ENCODE data around the gene DCAF6.
"Not testable (repeated sequence)": the region's sequence is repeated elsewhere in the genome, so short reads cannot be mapped to it uniquely, and the experiment has no call there.

DCAF6 gene

DNA sequence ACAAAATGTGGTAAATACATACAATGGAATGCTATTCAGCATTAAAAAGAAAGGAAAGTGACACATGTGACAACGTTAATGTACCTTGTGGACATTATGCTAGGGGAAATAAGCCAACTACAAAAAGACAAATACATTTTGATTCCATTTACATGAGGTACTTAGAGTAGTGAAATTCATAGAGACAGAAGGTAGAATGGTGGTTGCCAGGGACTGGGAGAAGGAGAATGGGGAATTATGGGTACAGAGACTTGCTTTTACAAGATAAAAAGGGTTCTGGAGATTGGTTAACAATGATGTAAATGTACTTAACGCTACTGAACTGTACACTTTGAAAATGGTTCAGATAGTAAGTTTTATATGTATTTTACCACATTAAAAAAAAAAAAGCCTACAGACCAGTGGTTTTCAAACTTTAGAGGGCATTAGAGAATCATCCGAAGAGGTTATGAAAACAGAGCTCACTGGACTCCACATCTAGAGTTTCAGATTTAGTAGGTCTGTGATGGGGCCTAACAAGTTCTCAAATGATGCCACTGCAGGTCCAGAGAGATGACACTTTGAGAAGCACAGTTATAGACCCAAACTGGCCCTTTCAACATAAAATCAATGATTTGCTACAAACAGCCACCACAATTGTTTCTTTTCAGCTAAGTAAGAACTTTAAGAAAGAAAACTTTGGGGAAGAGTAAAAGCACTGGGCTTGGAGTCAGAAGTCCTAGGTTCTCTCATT lies 13.0 kb upstream of the DCAF6 start:
- no peak for DNase-seq (ENCODE audit: low spot score)

DNA sequence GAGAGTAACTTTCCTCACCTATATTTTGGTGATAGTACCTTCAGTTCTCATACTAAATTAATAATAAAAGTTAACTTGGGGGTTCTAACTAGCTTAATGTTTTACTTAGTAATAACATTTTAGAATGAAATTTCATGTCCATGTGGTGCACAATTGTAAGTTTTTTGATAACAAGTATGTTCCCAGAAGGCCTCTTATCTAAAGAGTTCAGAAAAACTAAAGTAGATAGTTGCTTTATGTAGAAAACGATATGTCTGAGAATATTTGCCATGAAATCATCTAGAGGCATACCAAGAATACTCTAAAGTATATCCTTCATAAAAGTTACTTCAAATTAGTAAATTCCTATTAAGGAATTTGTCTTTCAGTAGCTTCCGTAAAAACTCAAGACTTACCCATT lies 12.4 kb upstream of the DCAF6 start:
- DNase-seq (ENCODE audit: low spot score): no peak

DNA sequence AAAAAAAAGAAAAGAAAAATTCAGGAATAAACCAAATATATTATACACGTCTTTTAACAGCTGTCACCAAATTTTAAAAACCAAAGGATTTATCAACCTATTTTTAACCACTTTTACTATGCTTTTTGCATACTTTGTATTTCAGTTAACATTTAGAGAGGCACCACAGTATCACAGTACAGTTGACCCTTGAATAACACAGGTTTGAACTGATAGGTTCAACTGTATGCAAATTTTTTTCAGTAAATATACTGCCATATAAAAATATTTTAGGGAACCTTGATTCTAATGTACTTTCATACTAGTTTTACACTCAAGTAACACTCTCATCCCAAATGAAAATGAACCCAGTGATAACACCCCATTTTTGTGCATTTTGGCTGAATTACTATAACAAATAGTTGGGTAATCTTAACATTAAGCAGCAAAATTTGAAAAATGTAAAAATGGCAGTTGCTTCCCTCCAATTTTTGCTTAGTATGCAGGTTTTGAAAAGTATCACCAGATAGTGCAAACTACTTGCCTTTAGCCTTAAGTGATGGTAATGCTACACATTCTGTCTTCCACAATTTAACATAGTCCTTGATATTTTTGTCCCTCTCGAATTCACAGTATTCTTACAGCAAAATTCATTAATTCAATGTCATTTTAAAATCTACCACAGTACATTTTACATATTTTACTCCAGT lies 11.8 kb upstream of the DCAF6 start:
- no peak for DNase-seq (ENCODE audit: low spot score)

DNA sequence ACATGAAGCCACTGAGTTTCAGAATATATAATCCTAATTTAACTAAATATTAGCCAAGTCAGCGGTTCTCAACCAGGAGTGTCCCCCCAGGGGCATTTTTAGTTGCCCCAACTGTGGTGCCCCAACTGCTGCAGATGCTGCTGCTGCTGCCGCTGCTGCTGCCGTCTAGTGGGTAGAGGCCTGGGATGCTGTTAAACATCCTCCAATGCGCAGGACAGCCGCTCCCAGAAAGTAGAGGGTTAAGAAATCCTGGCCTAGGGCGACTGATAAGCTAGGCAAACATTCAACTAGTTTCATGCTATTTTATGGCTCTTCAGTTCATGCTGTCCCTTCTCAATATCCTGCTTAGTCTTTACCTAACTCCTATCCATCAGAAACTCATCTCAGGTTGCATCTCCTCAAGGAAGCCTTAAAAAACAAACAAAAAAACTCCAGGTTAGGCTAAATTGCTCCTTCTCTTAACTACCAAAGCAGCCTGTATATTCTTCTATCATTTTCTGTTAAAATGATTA lies 9.9 kb upstream of the DCAF6 start:
- no peak for DNase-seq (ENCODE audit: low spot score)

DNA sequence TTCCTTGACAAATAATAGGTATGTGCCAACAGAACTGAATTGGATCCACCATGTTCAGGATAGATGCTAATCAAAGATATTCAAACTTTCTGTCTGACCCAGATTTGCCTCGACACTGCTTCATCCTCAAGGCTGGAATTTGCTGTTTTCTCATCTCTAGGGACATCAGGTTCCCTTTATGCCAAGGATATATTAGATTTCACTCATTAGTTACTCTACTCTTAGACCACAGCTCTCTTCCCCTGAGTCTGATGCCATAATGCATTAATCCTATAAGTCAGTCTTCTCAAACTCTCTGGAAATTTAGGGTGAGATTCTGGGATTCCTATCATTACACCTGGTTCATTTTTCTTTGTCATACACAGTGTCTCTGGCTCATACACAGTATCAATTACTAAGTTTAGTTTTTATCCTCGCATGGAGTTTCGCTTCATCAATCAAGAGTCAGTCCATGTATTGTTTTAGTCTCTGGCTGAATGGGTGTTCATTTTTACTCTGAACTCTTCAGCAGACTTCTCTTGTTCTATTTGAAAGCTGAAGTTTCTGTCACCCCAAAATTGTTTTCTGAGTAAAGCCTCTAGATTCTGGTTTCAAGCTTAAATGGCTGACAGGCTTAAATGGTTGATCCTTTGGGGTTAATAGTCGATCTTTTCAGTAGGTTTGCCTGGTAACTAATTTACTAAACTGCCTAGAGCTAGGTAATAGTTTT lies 9.3 kb upstream of the DCAF6 start:
- no peak for DNase-seq (ENCODE audit: low spot score)

DNA sequence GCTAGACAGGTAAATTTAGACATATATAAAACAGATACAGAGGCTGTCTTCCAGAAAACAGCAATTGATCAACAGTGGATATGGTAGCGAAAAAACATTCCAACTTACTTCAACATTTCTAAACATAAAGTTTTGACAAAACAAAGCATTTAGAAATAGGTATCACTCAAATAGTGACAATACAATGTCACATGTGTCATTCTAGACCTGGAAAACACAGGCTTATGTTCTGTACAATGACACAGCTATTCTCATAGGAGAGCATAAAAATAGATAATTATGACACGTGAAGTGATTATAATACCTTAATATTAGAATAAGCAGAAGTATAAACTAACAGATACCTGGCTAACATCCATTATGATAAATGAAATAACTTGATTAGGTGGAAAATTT lies 8.0 kb upstream of the DCAF6 start:
- DNase-seq (ENCODE audit: low spot score): no peak

DNA sequence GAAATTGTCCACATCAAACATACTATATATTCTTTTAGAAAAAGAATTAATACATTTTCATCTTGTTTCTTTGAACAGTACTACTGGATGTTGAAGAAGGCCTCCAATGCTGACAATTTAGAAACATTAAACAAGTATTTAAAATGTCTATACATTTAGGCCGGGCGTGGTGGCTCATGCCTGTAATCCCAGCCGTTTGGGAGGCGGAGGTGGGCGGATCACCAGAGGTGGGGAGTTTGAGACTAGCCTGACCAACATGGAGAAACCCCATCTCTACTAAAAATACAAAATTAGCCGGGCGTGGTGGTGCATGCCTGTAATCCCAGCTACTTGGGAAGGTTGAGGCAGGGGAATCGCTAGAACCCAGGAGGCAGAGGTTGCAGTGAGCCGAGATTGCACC lies 7.6 kb upstream of the DCAF6 start:
- DNase-seq (ENCODE audit: low spot score): not testable (repeated sequence)

DNA sequence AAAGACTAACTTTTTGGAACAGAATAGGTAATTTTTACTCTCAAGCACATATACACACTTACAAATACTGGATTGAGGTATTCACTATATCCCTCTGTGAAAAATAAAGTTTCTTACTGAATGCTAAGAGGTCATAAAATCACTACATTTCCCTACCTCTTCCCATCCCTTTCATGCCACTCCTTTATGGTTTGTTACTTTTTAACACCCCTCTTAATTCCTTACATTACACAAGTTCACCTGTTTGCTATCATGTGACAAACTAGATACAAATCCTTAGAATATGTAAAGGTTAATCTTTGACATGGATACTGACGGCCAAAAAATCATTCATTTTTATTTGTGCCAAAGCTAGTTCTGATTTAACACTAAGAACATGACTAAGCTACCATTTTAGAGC lies 6.8 kb upstream of the DCAF6 start:
- DNase-seq (ENCODE audit: low spot score): no peak

DNA sequence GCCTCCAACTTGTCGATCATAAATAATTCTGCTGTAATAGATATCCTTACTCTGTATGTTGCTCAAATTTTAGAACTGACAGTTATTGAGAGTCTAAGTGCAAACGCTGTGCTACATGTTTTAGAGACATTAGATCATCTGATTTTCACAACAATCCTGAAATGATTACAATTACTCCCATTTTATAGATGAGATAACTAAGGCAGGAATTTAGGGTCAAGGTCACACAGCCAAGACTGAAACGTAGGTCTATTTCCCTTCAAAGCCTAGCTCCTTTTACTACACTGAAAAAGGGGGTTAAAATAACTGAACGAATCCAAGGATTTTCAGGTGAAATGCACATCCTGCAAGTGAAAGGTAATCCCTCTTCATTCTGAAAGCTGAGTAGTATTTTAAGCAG lies 2.7 kb upstream of the DCAF6 start:
- no peak for DNase-seq (ENCODE audit: low spot score)

DNA sequence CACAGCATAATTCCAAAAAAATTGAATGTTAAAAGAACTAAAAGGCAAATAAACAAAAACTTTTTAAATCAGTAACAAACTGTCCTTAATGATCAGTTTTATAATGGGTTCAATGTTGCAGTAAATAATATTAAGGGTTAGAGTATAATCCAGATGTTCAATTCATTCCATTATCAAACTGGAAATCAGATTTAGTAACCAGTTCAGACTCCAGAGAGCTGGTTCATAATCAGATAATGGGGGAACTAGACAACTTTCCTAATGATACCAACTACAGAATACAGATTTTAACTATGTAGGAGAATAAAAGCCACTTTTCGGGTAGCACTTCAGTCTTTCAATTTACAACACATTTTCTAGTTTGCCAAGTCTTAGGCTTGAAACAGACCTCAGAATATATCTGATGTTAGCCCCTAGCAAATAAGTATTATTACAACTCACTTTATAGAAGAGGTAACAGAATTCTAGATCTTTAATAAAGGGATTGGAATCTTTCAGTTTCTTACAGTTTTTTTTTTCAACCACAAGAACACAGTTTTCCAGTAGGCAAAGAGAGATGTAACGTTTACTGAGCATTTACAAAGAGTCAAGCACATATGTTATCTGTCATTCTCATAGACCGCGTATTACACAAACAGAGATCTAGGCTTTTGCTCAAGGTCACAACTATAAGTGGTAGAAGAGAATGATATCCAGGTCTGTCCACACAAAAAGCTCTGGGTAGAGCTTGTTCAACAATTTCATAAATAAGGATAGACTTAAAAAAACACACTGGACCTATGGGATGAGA lies 1.9 kb upstream of the DCAF6 start:
- no peak for DNase-seq (ENCODE audit: low spot score)

DNA sequence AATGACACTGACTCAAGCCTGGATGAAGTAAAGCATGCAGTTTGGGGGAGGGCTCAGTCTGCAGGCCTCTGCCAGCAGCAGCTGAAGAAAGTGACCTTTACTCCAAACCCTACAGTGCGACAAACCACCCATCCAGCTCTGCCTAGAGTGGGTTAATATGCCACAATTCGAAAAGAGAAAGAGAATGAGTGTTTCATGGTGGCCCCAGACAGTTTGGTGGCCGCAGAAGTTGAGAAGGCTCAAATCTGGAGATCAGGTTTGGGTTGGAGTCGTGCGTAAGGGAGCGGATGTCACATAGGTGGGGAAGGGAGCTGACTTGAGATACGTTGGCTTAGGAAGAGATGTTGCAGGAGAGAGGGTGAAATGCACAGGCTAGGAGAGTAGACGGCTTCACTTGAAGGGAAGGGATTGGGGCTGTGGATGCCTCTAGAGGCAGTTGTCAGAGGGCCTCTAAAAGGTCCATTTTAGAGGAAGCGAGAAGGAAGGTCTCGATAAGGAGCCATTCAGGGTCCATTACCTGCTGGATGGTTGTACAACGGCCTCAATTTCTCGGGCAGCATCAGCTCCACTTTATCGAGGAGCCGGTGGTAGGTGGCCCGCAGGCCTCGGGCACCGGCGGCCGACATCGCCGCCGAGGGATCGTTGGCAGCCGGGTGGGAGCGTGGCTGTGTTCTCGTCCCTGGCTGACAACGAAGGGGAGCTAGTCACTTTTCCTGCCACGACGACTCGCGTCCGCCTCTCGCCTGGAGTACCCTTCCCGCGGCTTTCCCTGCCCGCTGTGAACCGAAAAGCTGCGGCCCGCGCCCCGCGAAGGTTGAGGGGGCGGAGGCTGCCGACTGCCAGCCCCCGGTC lies 1.0 kb upstream of the DCAF6 start:
- DNase-seq (ENCODE audit: low spot score): peak; percentile 73

DNA sequence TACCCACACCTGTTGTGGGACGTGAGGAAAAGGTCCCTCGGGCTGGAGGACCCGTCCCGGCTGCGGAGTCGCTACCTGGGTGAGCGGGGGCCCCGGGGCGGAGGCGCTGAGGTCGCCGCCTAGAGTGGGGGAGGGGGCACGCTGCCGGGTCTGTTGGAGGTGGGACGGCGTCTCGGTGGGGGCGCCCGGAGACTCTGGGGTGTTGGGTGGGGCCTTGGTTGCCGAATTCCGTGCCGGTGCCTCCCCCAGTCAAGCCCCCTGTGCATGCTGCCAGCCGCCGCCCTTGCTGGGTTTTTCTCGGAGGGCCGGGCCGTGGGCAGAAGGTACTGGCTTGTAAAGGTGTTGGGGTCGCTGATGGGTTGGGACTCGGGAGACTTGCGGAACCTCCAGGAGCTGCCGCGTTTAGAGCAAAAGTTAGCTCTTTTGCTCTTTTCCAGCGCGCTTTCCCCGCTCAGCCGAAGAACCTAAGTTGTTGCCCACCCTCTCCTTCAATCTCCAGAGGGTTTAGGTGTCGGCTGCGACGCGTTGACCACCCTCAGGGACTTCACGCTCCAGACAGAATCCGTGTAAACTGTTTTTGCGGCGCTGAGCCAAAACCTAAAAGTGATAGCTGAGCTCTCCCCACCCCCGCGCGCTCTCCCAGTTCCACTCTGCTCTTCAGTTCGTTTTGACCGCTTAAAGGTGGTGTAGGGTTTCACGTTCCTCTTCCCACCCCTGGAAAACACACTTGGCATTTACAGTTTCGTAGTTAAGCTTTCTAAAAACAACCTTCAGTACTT lies 636 bp downstream of the DCAF6 start, which contains the start of gene MPC2:
Gene MPC2, minus strand, starts transcription at position 143 of the 779 bp plus-strand sequence. CDS start 1,231 bp downstream, outside the sequence.
- peak; percentile 77 for DNase-seq (ENCODE audit: low spot score)

DNA sequence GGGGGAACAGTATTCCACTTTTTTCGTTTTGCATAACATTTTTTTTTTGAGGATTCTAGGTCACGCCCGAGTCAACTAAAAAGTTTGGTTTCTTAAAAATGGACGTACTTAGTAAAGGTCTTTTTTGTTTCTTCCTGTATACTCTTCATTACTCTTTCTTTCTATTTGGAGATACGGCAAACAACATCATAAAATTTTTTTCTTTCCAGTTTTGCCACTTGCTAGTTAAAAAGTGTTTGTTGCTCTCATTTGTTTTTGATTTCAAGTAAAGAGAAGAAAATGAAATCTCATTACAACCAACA lies 1.2 kb downstream of the DCAF6 start:
- no peak for DNase-seq (ENCODE audit: low spot score)

DNA sequence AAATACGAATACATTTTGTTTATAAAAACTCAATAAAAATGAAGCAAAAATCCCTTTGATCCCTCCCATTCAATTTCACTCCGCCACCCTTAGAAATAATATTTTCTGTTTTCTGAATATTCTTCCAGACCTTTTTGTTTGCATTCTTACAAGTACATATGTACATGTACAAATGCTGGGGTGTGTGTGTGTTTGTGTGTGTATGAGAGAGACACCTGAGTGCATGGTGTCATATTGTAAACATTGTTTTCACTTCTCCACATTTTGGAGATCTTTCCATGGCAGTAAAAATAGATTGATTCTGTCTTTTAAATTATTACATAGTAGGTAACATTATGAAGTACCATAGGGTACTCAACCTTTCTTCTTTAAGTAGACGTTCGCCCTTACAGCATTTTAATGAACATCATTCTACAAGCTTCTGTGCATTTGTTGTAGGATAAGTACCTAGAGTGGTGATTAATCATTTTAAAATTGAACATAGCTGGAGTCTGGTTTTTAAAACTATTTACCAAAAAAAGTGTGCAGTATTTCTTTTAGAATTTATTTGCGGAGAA lies 1.7 kb downstream of the DCAF6 start:
- DNase-seq (ENCODE audit: low spot score): no peak

DNA sequence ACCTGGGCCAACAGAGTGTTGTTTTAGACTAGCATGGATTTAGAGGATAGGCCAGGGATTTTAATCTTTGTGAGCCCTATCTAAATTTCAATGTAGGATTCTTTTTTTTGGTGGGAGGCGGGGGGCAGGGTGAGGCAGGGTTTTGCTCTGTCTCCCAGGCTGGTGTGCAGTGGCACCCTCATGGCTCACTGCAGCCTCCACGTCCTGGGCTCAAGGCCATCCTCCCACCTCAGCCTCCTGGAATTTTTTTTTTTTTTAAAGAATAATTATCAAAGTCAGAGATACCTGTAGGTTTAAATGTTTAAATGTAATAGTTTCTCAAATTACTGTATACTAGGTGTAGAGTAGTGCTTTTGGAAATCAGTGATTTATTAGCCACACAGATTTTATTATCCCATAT lies 3.8 kb downstream of the DCAF6 start:
- DNase-seq (ENCODE audit: low spot score): no peak

DNA sequence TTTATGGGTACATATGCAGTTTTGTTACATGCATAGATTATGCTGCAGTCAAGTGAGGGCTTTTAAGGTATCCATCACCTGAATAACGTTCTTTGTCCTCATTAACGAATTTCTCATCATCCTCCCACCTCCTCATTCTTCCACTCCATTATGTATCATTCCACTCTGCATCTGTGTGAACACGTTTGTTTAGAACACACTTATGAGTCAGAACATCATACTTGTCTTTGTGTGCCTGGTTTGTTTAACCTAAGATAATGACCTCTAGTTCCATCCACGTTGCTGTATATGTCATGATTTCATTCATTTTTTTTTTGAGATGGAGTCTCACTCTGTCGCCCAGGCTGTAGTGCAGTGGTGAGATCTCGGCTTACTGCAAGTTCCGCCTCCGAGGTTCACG lies 7.1 kb downstream of the DCAF6 start:
- no peak for DNase-seq (ENCODE audit: low spot score)

DNA sequence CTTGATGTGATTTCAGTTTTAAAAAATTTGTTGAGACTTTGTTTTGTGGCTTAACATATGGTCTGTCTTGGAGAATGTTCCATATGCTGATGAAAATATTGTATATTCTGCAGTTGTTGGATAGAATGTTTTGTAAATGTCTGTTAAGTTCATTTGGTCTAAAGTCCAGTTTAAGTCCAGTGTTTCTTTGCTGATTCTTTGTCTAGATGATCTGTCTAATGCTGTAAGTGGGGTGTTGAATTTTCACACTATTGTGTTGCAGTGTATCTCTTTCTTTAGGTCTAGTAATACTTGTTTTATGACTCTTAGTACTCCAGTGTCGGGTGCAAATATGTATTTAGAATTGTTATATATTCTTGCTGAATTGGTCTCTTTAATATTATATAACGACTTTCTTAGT lies 11.2 kb downstream of the DCAF6 start:
- no peak for DNase-seq (ENCODE audit: low spot score)

DNA sequence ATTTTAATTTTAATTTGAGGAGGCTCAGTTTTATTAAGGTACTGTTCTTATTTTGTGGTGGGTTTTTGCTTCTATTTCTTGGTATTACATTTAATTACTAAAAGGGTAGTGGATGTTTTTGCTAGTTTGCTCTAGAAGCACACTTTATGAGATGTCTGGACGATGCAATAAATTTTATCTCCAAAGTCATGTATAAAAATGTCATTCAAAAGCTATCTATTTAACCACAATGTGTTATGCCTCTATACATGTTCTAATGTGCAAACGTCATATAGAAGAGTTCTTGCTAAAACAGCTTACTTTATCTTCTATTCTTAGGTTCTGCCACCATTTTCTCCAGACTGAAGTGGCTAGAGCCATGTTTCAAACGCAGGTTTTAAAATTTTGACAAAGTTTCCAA lies 13.3 kb downstream of the DCAF6 start:
- DNase-seq (ENCODE audit: low spot score): no peak

DNA sequence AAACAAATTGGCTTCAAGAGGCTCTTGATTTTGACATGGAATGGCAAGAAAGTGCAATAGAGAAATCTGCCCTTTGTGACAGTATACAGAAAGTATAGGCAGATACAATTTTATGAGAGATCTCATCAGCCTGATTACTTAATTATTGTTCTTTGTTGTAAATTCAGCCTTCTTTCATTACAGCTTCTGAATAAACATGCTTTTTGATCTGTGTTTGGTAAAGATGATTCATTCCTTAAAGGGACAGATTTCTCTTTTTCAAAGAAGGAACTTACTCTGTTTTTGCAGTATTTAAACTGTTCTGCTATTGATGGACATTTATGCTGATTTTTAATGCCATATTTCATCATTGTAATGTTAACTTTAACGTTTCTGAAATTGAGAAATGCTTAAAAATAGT lies 14.1 kb downstream of the DCAF6 start:
- DNase-seq (ENCODE audit: low spot score): no peak

DNA sequence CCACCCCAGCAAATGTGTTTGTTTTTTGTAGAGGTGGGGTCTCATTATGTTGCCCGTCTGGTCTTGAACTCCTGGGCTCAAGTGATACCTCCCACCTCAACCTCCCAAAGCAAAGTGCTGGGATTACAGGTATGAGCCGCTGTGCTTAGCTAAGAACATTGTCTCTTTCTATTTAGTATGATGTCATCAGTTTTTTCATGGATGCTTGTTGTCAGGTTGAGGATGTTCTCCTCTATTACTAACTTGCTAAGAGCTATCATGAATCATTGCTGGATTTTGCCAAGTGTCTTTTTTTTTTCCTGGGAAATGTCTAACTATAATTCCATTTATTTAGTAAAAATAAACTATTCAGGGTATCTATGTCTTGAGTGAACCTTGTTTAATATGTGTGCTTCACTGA lies 19.4 kb downstream of the DCAF6 start:
- no peak for DNase-seq (ENCODE audit: low spot score)
